SHP77 (cell line): ENCODE results near the gene GABRA5.
A peak's percentile ranks its signal among the peaks of the same experiment; 100 is the strongest.
"Not testable (repeated sequence)": the region's sequence is repeated elsewhere in the genome, so short reads cannot be mapped to it uniquely, and the experiment has no call there.

Experiments
- DNase-seq, 2 experiments: peaks; one replicate each; lab custom pipeline; 2025; lab: John Stamatoyannopoulos, UW

The GABRA5 gene

GRCh38 chr15:26877831-26878230 is 11.0 kb downstream of the GABRA5 start:
- DNase-seq: no peak

- no peak for DNase-seq
Observed at GRCh38 chr15:26879706-26880105, 12.8 kb downstream of the GABRA5 start.

GRCh38 chr15:26882112-26882511 is 15.2 kb downstream of the GABRA5 start:
- no peak for DNase-seq

- no peak for DNase-seq
Observed at GRCh38 chr15:26882616-26883365, 15.9 kb downstream of the GABRA5 start.

GRCh38 chr15:26883466-26883865 is 16.6 kb downstream of the GABRA5 start:
- DNase-seq: no peak

- DNase-seq: no peak
Observed at GRCh38 chr15:26886566-26886965, 19.7 kb downstream of the GABRA5 start.

- no peak for DNase-seq
Observed at GRCh38 chr15:26887926-26888666, 21.2 kb downstream of the GABRA5 start.

GRCh38 chr15:26888761-26889160 is 21.9 kb downstream of the GABRA5 start:
- DNase-seq: peak in 1 of 2 experiments; percentile 5

- peak; percentile 33 to 63 for DNase-seq
Observed at GRCh38 chr15:26889298-26889898, 22.5 kb downstream of the GABRA5 start.

GRCh38 chr15:26890451-26890850 is 23.6 kb downstream of the GABRA5 start:
- no peak for DNase-seq

- DNase-seq: no peak
Observed at GRCh38 chr15:26890988-26891387, 24.1 kb downstream of the GABRA5 start.

- peak; percentile 54 to 70 for DNase-seq
Observed at GRCh38 chr15:26891448-26892181, 24.8 kb downstream of the GABRA5 start.

- no peak for DNase-seq
Observed at GRCh38 chr15:26892182-26892518, 25.3 kb downstream of the GABRA5 start.

GRCh38 chr15:26892678-26893077 is 25.8 kb downstream of the GABRA5 start:
- no peak for DNase-seq

GRCh38 chr15:26893351-26894065 is 26.6 kb downstream of the GABRA5 start:
- DNase-seq: no peak

- no peak for DNase-seq
Observed at GRCh38 chr15:26894181-26894580, 27.3 kb downstream of the GABRA5 start.

GRCh38 chr15:26895346-26895745 is 28.5 kb downstream of the GABRA5 start:
- DNase-seq: not testable (repeated sequence)

- no peak for DNase-seq
Observed at GRCh38 chr15:26899658-26900057, 32.8 kb downstream of the GABRA5 start.

GRCh38 chr15:26901041-26901440 is 34.2 kb downstream of the GABRA5 start:
- no peak for DNase-seq

GRCh38 chr15:26910715-26911114 is 43.9 kb downstream of the GABRA5 start:
- DNase-seq: no peak

GRCh38 chr15:26921433-26921832 is 54.6 kb downstream of the GABRA5 start:
- no peak for DNase-seq

- DNase-seq: no peak
Observed at GRCh38 chr15:26926081-26926480, 59.2 kb downstream of the GABRA5 start.
